ENCODE data around the gene FARSB. TPM values are rescaled to one million over a fixed set of nuclear protein-coding genes. Genes with fewer than 3 reads are reported as not detected.

The FARSB gene
- total RNA-seq, 2 donors from 2014 or later: 7.6 to 11.4 TPM

GRCh38 chr2:222577341-222577740 is 78.6 kb downstream of the FARSB start:
- TF ChIP-seq CTCF (IDR thresholded peaks at IDR 0.05) (no peak), POLR2A (IDR thresholded peaks at IDR 0.05) (no peak)
- ATAC-seq: no peak
- Histone ChIP-seq H3K9me3 (no peaks in the 10 kb centered on the region), H3K36me3 (replicated peaks in 1 of 2; ENCODE audit: insufficient read depth in 1 of 2, low read depth in 2 of 2) (no peaks in the 10 kb centered on the region), H3K4me1 (peaks cover 11% of the 10 kb centered on the region), H3K27me3 (no peaks in the 10 kb centered on the region), H3K4me3 (no peak overlapping the region), H3K27ac (no peak overlapping the region)
- intact Hi-C loops (cut with DNase I): no loop called here
- WGBS, 2 donors: 75 to 91% methylated on average over 3 of the region's 3 CpGs
- no peak for DNase-seq

- no peak overlapping the region for H3K4me3 ChIP-seq
- no peaks in the 10 kb centered on the region for H3K27me3 ChIP-seq
- peaks cover 0 to 2% of the 10 kb centered on the region in 2 donors for H3K36me3 ChIP-seq (replicated peaks in 1 of 2; ENCODE audit: insufficient read depth in 1 of 2, low read depth in 2 of 2)
- H3K9me3 ChIP-seq: no peaks in the 10 kb centered on the region
- H3K4me1 ChIP-seq: peaks cover 12% of the 10 kb centered on the region
- TF ChIP-seq POLR2A (IDR thresholded peaks at IDR 0.05): no peak
- no peak for TF ChIP-seq CTCF (IDR thresholded peaks at IDR 0.05)
- ATAC-seq (no peak), DNase-seq (no peak)
- intact Hi-C loops (cut with DNase I): no loop called here
- 83 to 84% methylated on average over 7 of the region's 7 CpGs for WGBS, 2 donors
- H3K27ac ChIP-seq: no peak overlapping the region
Measured at GRCh38 chr2:222576171-222577081, 79.5 kb downstream of the FARSB start.

DNA sequence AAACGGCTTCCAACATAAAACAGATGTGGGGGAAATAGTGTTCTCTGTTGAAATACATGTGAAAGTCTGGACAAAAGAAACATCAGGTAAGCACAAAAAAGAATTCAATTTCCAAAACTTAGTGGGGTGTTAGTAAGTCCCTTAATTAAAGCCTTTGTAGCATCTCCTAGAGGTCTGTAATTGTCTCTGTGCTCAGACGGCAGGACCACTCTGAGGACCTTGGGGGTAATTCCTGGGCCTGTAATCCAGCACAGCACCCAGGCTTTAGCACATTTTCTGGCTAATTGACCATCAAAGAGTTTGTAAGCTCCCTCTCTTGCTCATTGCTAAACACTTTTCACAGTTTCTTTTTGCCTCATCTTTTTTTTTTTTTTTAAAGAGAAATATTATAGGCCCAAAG is 80.3 kb downstream of the FARSB start:
- H3K9me3 ChIP-seq: no peaks in the 10 kb centered on the region
- no peak for TF ChIP-seq POLR2A (IDR thresholded peaks at IDR 0.05)
- TF ChIP-seq CTCF (IDR thresholded peaks at IDR 0.05): no peak
- no peak overlapping the region for H3K27ac ChIP-seq
- 83 to 94% methylated on average over 2 of the region's 2 CpGs for WGBS, 2 donors
- H3K4me3 ChIP-seq: no peak overlapping the region
- ATAC-seq: no peak
- H3K27me3 ChIP-seq: no peaks in the 10 kb centered on the region
- H3K4me1 ChIP-seq: peaks cover 12% of the 10 kb centered on the region
- DNase-seq: no peak
- peaks cover 0 to 4% of the 10 kb centered on the region in 2 donors for H3K36me3 ChIP-seq (replicated peaks in 1 of 2; ENCODE audit: insufficient read depth in 1 of 2, low read depth in 2 of 2)
- intact Hi-C loops (cut with DNase I): no loop called here

- ATAC-seq: peak; percentile 71
- intact Hi-C loops (cut with DNase I): no loop called here
- no peak for TF ChIP-seq POLR2A (IDR thresholded peaks at IDR 0.05)
- no peak for TF ChIP-seq CTCF (IDR thresholded peaks at IDR 0.05)
- Histone ChIP-seq H3K4me1 (peaks cover 12% of the 10 kb centered on the region), H3K9me3 (no peaks in the 10 kb centered on the region), H3K4me3 (no peak overlapping the region), H3K27ac (peak overlapping the region in 3 of 4 donors; percentile 10 to 41 (median 25)), H3K36me3 (replicated peaks in 1 of 2; ENCODE audit: insufficient read depth in 1 of 2, low read depth in 2 of 2) (peaks cover 0 to 4% of the 10 kb centered on the region in 2 donors), H3K27me3 (no peaks in the 10 kb centered on the region)
- 43 to 59% methylated on average over 1 of the region's 1 CpG for WGBS, 2 donors
- DNase-seq: peak in 3 of 4 donors; percentile 13 to 25 (median 18)
Measured at GRCh38 chr2:222572751-222573174, 83.1 kb downstream of the FARSB start.

All from body of pancreas (tissue), 4 donors.